SW480 (cell line): Measurements from ENCODE around the gene MRPL37.
A peak's percentile ranks its signal among the peaks of the same experiment; 100 is the strongest.
"Not testable (repeated sequence)": the region's sequence is repeated elsewhere in the genome, so short reads cannot be mapped to it uniquely, and the experiment has no call there.

Source experiments
- DNase-seq: peaks from one replicate; pipeline ENCODE4 v3.0.0-alpha.2; 2016; ENCODE audit warnings: low spot score

Gene MRPL37

GRCh38 chr1:54220004-54220811 is 20.2 kb downstream of the MRPL37 start:
- DNase-seq, result no peak

- no peak for DNase-seq
These were observed 21.3 kb downstream of the MRPL37 start for GRCh38 chr1:54221113-54221834.

- no peak for DNase-seq
These were observed 22.0 kb downstream of the MRPL37 start for GRCh38 chr1:54221867-54222484.

GRCh38 chr1:54222711-54223110 is 22.7 kb downstream of the MRPL37 start:
- DNase-seq, result no peak

GRCh38 chr1:54223441-54224202 is 23.7 kb downstream of the MRPL37 start:
- no peak for DNase-seq

GRCh38 chr1:54224233-54224632 is 24.3 kb downstream of the MRPL37 start:
- no peak for DNase-seq

- no peak for DNase-seq
These were observed 25.4 kb downstream of the MRPL37 start for GRCh38 chr1:54225378-54225777.

GRCh38 chr1:54225986-54226559 is 26.1 kb downstream of the MRPL37 start:
- DNase-seq, result no peak

GRCh38 chr1:54227091-54227602 is 27.2 kb downstream of the MRPL37 start:
- peak; percentile 80 for DNase-seq

- no peak for DNase-seq
These were observed 27.9 kb downstream of the MRPL37 start for GRCh38 chr1:54227891-54228310.

- DNase-seq, result no peak
These were observed 28.7 kb downstream of the MRPL37 start for GRCh38 chr1:54228638-54229079.

- DNase-seq, result peak; percentile 21
These were observed 29.4 kb downstream of the MRPL37 start for GRCh38 chr1:54229281-54229891.

- DNase-seq, result peak; percentile 29
These were observed 30.8 kb downstream of the MRPL37 start for GRCh38 chr1:54230507-54231339.

- not testable (repeated sequence) for DNase-seq
These were observed 33.2 kb downstream of the MRPL37 start for GRCh38 chr1:54233196-54233595.

- DNase-seq, result no peak
These were observed 34.3 kb downstream of the MRPL37 start for GRCh38 chr1:54234284-54234683.

GRCh38 chr1:54237586-54237985 is 37.6 kb downstream of the MRPL37 start:
- DNase-seq, result no peak

- DNase-seq, result no peak
These were observed 38.5 kb downstream of the MRPL37 start for GRCh38 chr1:54238353-54239034.

GRCh38 chr1:54239035-54239383 is 39.0 kb downstream of the MRPL37 start:
- DNase-seq, result no peak

GRCh38 chr1:54239631-54240031 is 39.7 kb downstream of the MRPL37 start:
- no peak for DNase-seq
